SW 1271 (cell line): ENCODE data around the gene ZMYND8.

Experiments used
- DNase-seq, 2 experiments: peaks; one replicate each; lab custom pipeline; 2025; lab: John Stamatoyannopoulos, UW

Gene ZMYND8

DNA sequence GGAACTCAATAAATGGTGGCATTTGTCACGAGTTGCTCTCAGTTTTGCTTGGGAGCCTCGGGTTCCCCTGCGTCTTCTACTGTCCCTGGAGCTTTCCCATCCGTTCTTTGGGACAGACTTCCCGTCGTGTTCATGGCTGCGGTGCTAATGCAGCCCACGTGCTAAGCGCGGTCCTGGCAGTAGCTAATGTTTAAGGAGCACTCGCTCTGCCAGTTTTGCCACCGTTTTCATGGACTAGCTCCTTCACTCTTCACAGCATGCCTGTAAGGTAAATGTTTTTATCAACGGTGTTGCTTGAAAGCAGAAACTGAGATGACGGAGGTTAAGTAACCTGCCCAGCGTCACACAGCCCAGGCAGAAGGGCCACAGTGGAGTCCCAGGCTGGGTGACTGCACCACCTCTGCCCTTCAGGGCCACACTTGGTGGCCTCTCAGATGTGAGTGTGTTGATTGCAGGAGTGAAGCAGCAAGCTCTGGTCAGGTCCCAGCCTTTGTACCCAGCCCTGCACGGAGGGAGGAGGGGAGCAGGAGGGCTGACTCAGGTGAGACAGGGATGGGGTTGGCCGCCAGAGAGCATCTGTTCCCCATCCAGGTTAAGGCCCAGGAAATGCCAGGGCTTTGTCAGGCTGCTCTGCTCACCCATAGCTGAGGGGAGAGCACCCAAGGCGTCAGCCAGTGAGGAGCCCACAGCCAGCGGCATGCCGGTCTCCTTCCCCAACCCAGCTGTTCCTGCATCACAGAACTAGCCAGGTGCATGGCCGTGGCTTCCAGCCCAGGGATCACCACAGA lies 181.8 kb downstream of the ZMYND8 start:
- no peak for DNase-seq

DNA sequence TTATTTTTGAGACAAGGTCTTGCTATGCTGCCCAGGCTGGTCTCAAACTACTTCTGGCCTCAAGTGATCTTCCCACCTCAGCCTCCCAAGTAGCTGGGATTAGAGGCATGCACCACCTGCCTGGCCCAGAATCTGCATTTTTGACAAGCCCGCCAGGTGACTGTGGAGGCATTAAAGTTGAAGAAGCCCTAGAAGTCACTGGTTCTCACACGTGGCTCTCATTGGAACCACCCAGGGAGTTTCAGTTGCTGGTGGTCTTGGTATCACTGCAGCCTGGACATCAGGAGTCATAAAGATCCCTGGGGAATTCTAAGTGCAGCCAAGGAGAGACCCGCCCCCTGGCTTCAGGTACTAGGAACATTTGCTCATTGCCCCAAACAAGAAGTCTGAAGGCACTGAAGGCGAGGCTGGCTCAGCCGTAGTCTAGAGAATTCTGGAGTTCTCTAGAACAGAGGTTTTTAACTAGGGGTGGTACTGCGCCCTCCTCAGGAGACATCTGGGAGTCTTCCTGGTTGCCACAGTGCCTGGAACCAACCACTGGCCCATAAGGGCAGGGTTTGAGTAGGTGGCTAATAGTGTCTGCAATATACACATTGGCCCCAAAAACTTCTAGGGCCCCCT lies 182.8 kb downstream of the ZMYND8 start:
- no peak for DNase-seq

DNA sequence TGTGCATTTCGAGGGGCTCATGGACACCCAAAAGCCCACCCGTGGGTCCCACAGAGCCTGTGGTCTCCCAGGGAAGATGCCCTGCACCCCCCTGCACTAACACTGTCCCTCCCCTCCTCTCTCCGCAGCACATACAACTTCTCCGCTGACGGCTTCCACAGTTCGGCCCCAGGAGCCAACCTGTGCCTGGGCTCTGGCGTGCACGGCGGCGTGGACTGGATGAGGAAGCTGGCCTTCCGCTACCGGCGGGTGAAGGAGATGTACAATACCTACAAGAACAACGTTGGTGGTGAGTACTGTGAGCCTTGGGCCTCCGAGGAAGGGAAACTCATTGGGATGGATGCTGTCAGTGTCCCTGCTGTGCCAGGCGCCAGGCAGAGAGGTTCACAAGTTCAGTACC lies 183.9 kb downstream of the ZMYND8 start:
- DNase-seq, result no peak

DNA sequence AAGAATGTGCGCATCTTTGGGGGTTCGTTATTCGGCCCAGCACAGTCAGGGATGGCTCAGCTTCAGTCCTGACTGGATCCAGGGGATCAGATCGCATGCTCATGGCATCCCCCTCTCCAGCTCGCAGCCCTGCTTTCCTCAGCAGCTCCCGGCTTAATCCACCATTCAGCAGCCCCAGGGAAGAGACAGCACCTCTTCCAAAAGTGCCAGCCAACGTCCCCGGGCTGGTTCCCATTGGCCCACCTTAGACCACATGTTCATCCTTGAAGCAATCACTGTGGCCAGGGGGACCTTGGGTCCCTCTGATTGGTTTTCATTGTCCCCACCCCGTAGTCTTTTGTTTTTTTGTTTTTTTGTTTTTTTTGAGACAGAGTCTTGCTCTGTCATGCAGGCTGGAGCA lies 188.7 kb downstream of the ZMYND8 start:
- DNase-seq, result no peak

- DNase-seq, result no peak
Measured at GRCh38 chr20:47165376-47165865, 191.1 kb downstream of the ZMYND8 start.

GRCh38 chr20:47164140-47164539 lies 192.4 kb downstream of the ZMYND8 start:
- no peak for DNase-seq

DNA sequence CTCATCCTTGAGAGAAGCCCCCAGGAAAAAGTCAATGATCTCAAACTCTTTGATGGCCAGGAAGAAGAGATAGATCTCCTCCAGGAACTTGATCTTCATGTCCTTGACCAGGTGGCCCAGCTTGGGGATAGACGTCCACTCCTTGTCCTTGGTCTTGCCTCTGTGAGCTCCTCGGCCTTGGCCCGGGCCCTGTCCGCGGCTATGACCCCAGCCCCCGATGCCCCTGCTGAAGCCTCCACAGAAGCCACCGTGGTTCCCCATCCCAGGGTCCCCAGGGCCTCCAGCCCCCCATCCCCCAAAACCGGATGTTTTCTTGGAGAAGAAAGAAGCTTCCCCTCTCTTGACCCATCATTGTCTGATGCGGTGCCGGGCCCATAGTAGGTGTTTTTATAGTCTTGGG lies 195.1 kb downstream of the ZMYND8 start:
- no peak for DNase-seq

DNA sequence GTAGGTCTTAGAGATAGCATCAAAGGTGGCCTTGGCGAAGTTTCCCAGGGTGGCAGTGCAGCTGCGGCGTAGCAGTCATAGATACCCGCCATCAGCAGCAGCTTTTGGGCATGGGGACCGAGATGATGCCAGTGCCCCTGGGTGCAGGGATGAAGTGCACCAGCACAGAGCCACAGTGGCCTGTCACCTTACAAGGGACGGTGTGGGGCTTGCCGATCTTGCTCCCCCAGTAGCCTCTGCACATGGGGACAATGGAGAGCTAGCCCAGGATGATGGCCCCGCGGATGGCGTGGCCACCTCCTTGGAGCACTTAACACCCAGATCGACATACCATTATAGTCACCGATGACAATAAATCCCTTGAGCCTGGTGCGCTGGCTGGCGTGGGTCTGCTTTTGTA lies 195.5 kb downstream of the ZMYND8 start:
- no peak for DNase-seq

- DNase-seq, result no peak
Measured at GRCh38 chr20:47160240-47160639, 196.3 kb downstream of the ZMYND8 start.
